HEK293 (cell line): ENCODE data around the gene COL8A1.
A peak's percentile ranks its signal among the peaks of the same experiment; 100 is the strongest.

ENCODE experiments used
- CTCF ChIA-PET: fragments of 350-600 bp; formaldehyde crosslinking; extraction: SDS; loops from one replicate; lab custom pipeline; 2021; ENCODE audit warnings: antibody characterized with exemption; lab: Yijun Ruan, JAX
- POLR2A ChIA-PET: fragments of 300-600 bp; formaldehyde crosslinking; extraction: SDS; loops from one replicate; lab custom pipeline; 2020; ENCODE audit warnings: antibody characterized with exemption, inconsistent platforms; lab: Yijun Ruan, JAX
- H3K27ac ChIP-seq: fragments of 200-500 bp; sonication (Bioruptor generic); 2 replicates; pipeline ENCODE4 v1.5.1; 2014; ENCODE audit warnings: low read depth, low read length, control low read depth, inconsistent platforms; ENCODE audit errors: extremely low read depth
- H3K36me3 ChIP-seq, 2 experiments: fragments of 200-500 bp in 1 of 2; sonication (Bioruptor generic) in 1 of 2; 1 replicate in 1 of 2; 2 replicates in 1 of 2; pipeline ENCODE4 v1.5.1; 2014 to 2017; ENCODE audit warnings: inconsistent platforms in 2 of 2, low read length in 2 of 2; ENCODE audit not compliant: control insufficient read depth in 2 of 2, insufficient read depth in 1 of 2
- H3K4me1 ChIP-seq: fragments of 200-500 bp; sonication (Bioruptor generic); 2 replicates; pipeline ENCODE4 v1.5.1; 2014; ENCODE audit warnings: mild to moderate bottlenecking, low read length, inconsistent platforms; ENCODE audit not compliant: control insufficient read depth, insufficient read depth
- H3K4me3 ChIP-seq: 2 replicates; pipeline ENCODE4 v1.5.1; 2011; ENCODE audit warnings: low read depth, mild to moderate bottlenecking, control low read depth, low read length, moderate library complexity
- H3K9me3 ChIP-seq: fragments of 200-500 bp; sonication (Bioruptor generic); 2 replicates; pipeline ENCODE4 v1.5.1; 2014; ENCODE audit warnings: low read depth, low read length, inconsistent platforms; ENCODE audit not compliant: control insufficient read depth, insufficient read depth
- ATF2 ChIP-seq: fragments of 450-650 bp; formaldehyde crosslinking; IDR thresholded peaks from 2 replicates; pipeline ENCODE4 v1.5.1; 2016; ENCODE audit warnings: missing biosample characterization, missing genetic modification characterization, low read depth
- BCL11B ChIP-seq: fragments of 450-650 bp; formaldehyde crosslinking; IDR thresholded peaks from 2 replicates; pipeline ENCODE4 v1.5.1; 2016; ENCODE audit warnings: low read depth, missing biosample characterization, missing genetic modification characterization
- HOXA7 ChIP-seq: sonication (generic); formaldehyde crosslinking; IDR thresholded peaks from 2 replicates; pipeline ENCODE4 v1.8.1; 2022; ENCODE audit warnings: missing genetic modification reagents, borderline replicate concordance
- IKZF3 ChIP-seq: fragments of 450-650 bp; IDR thresholded peaks from 2 replicates; pipeline ENCODE4 v1.5.0; 2018; ENCODE audit warnings: missing biosample characterization, mild to moderate bottlenecking, missing genetic modification characterization, moderate library complexity
- OSR2 ChIP-seq: fragments of 450-650 bp; formaldehyde crosslinking; IDR thresholded peaks from 2 replicates; pipeline ENCODE4 v1.5.1; 2016; ENCODE audit warnings: missing biosample characterization, missing genetic modification characterization
- REPIN1 ChIP-seq: fragments of 450-650 bp; formaldehyde crosslinking; IDR thresholded peaks from 2 replicates; pipeline ENCODE4 v1.5.1; 2017; ENCODE audit warnings: missing biosample characterization, missing genetic modification characterization, low read depth
- REST ChIP-seq: fragments of 450-650 bp; formaldehyde crosslinking; IDR thresholded peaks from 2 replicates; pipeline ENCODE4 v1.5.1; 2016; ENCODE audit warnings: missing biosample characterization, missing genetic modification characterization
- SALL2 ChIP-seq: fragments of 450-650 bp; formaldehyde crosslinking; IDR thresholded peaks from 2 replicates; pipeline ENCODE4 v1.5.0; 2017; ENCODE audit warnings: missing biosample characterization, mild to moderate bottlenecking, missing genetic modification characterization, borderline replicate concordance
- SCRT1 ChIP-seq: fragments of 450-650 bp; formaldehyde crosslinking; IDR thresholded peaks from 2 replicates; pipeline ENCODE4 v1.5.1; 2016; ENCODE audit warnings: missing biosample characterization, missing genetic modification characterization, borderline replicate concordance
- ZBTB8A ChIP-seq: fragments of 450-650 bp; formaldehyde crosslinking; IDR thresholded peaks from 2 replicates; pipeline ENCODE4 v1.5.1; 2016; ENCODE audit warnings: missing biosample characterization, missing genetic modification characterization
- ZIC2 ChIP-seq: fragments of 450-650 bp; formaldehyde crosslinking; IDR thresholded peaks from 2 replicates; pipeline ENCODE4 v1.5.1; 2016; ENCODE audit warnings: missing biosample characterization, missing genetic modification characterization
- ZNF133 ChIP-seq: fragments of 450-650 bp; formaldehyde crosslinking; IDR thresholded peaks from 2 replicates; pipeline ENCODE4 v1.5.1; 2016; ENCODE audit warnings: missing biosample characterization, missing genetic modification characterization
- ZNF138 ChIP-seq: fragments of 450-650 bp; formaldehyde crosslinking; IDR thresholded peaks from 2 replicates; pipeline ENCODE4 v1.5.1; 2016; ENCODE audit warnings: missing biosample characterization, missing genetic modification characterization, borderline replicate concordance
- ZNF140 ChIP-seq: fragments of 450-650 bp; formaldehyde crosslinking; IDR thresholded peaks from 2 replicates; pipeline ENCODE4 v1.5.1; 2016; ENCODE audit warnings: missing biosample characterization, missing genetic modification characterization
- ZNF175 ChIP-seq: fragments of 450-650 bp; formaldehyde crosslinking; IDR thresholded peaks from 2 replicates; pipeline ENCODE4 v1.5.1; 2016; ENCODE audit warnings: missing biosample characterization, missing genetic modification characterization
- ZNF18 ChIP-seq: fragments of 450-650 bp; formaldehyde crosslinking; IDR thresholded peaks from 2 replicates; pipeline ENCODE4 v1.5.1; 2016; ENCODE audit warnings: missing biosample characterization, missing genetic modification characterization
- ZNF184 ChIP-seq: fragments of 450-650 bp; IDR thresholded peaks from 2 replicates; pipeline ENCODE4 v1.5.1; 2018; ENCODE audit warnings: missing biosample characterization, mild to moderate bottlenecking, missing genetic modification characterization
- ZNF19 ChIP-seq: fragments of 450-650 bp; formaldehyde crosslinking; IDR thresholded peaks from 2 replicates; pipeline ENCODE4; 2016; ENCODE audit warnings: missing biosample characterization, missing genetic modification characterization, low read depth
- ZNF239 ChIP-seq: fragments of 450-650 bp; formaldehyde crosslinking; IDR thresholded peaks from 2 replicates; pipeline ENCODE4 v1.5.1; 2016; ENCODE audit warnings: missing biosample characterization, missing genetic modification characterization
- ZNF248 ChIP-seq: fragments of 450-650 bp; formaldehyde crosslinking; IDR thresholded peaks from 2 replicates; pipeline ENCODE4 v1.5.1; 2017; ENCODE audit warnings: missing biosample characterization, missing genetic modification characterization
- ZNF266 ChIP-seq: fragments of 450-650 bp; formaldehyde crosslinking; IDR thresholded peaks from 2 replicates; pipeline ENCODE4 v1.5.1; 2016; ENCODE audit warnings: missing biosample characterization, missing genetic modification characterization, low read depth
- ZNF335 ChIP-seq: fragments of 450-650 bp; formaldehyde crosslinking; conservative IDR thresholded peaks from 2 replicates; pipeline ENCODE4 v1.5.1; 2016; ENCODE audit warnings: missing biosample characterization, missing genetic modification characterization
- ZNF37A ChIP-seq: fragments of 450-650 bp; IDR thresholded peaks from 2 replicates; pipeline ENCODE4 v1.5.1; 2018; ENCODE audit warnings: missing biosample characterization, missing genetic modification characterization
- ZNF394 ChIP-seq: fragments of 450-650 bp; formaldehyde crosslinking; IDR thresholded peaks from 2 replicates; pipeline ENCODE4 v1.5.1; 2016; ENCODE audit warnings: missing biosample characterization, missing genetic modification characterization, mild to moderate bottlenecking, moderate library complexity, borderline replicate concordance
- ZNF423 ChIP-seq: fragments of 450-650 bp; formaldehyde crosslinking; IDR thresholded peaks from 2 replicates; pipeline ENCODE4 v1.5.1; 2016; ENCODE audit warnings: missing biosample characterization, missing genetic modification characterization
- ZNF624 ChIP-seq: fragments of 450-650 bp; formaldehyde crosslinking; IDR thresholded peaks from 2 replicates; pipeline ENCODE4 v1.5.1; 2017; ENCODE audit warnings: missing biosample characterization, missing genetic modification characterization
- ZNF654 ChIP-seq: fragments of 450-650 bp; formaldehyde crosslinking; IDR thresholded peaks from 2 replicates; pipeline ENCODE4 v1.5.1; 2016; ENCODE audit warnings: low read depth, missing biosample characterization, missing genetic modification characterization
- ZNF664 ChIP-seq: fragments of 450-650 bp; formaldehyde crosslinking; IDR thresholded peaks from 2 replicates; pipeline ENCODE4 v1.5.1; 2016; ENCODE audit warnings: missing biosample characterization, missing genetic modification characterization
- ZNF777 ChIP-seq: fragments of 450-650 bp; formaldehyde crosslinking; IDR thresholded peaks from 2 replicates; pipeline ENCODE4 v1.5.1; 2017; ENCODE audit warnings: missing biosample characterization, missing genetic modification characterization, borderline replicate concordance
- ZNF792 ChIP-seq: fragments of 450-650 bp; formaldehyde crosslinking; IDR thresholded peaks from 2 replicates; pipeline ENCODE4 v1.5.1; 2016; ENCODE audit warnings: missing biosample characterization, missing genetic modification characterization
- TF ChIP-seq, protein P1 (sequence below): fragments of 450-650 bp; formaldehyde crosslinking; IDR thresholded peaks from 2 replicates; pipeline ENCODE4 v1.5.1; 2016; ENCODE audit warnings: missing biosample characterization, missing genetic modification characterization
- TF ChIP-seq, protein P2 (sequence below): fragments of 450-650 bp; formaldehyde crosslinking; IDR thresholded peaks from 2 replicates; pipeline ENCODE4 v1.5.1; 2016; ENCODE audit warnings: missing biosample characterization, missing genetic modification characterization

COL8A1 gene

DNA sequence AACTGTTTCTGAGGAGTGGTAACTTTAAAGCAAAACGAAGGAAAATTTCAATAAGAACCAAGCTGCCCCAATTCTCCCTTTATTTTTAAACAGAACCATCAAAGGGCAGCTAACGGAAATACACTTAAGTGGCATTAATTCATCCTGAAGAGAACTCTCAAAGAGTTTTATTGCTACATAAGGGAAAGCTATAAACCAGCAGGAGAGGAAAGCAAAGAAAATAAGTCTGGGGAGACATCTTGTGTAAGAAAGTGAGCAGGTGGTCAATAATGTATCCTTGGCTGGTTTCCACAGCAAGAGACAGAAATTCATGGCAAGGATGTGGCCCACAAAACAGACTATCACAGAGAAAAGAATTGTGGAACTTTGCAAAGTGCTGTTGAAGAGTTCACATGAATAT lies 139.3 kb downstream of the COL8A1 start (continued):
- TF ChIP-seq HOXA7 (CRISPR knock-in tag) (no peak), ZNF19 (tag by site-specific recombination) (no peak), ATF2 (tag by site-specific recombination) (no peak), ZNF654 (tag by site-specific recombination) (0 out of 2 replicates have a peak, but pooled peaks have one; percentile 4), IKZF3 (tag by site-specific recombination) (peak; percentile 58; the same call in 1 of the 2 replicates), ZNF335 (tag by site-specific recombination) (peak; percentile 13; the same call in 1 of the 2 replicates), OSR2 (tag by site-specific recombination) (peak; percentile 15; the same call in 1 of the 2 replicates), ZNF239 (tag by site-specific recombination) (no peak), ZNF792 (no peak), ZNF184 (tag by site-specific recombination) (no peak), ZNF394 (tag by site-specific recombination) (no peak), ZNF37A (tag by site-specific recombination) (no peak), SALL2 (no peak), SCRT1 (peak; percentile 91), ZNF423 (tag by site-specific recombination) (no peak), ZNF18 (tag by site-specific recombination) (no peak), REST (no peak), ZIC2 (tag by site-specific recombination) (peak; percentile 53), ZNF266 (no peak)

DNA sequence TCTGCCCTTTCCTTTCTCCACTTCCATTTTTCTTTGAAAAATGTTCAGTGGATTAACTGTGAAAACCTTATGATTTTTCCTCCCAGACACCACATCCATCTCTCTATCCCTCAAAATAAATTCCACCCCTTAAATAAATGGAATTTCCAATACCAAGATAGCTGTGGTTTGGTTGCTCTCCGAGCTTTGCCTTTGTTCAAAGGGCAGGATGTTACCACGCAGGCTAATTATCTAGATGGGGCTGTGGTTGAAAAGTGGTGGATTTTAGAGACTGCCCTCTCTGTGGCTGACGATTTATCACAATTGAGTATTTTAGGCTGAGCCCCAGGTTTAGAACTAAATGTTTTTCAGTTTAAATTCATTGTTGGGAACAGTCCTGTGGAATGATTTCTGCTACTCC lies 142.4 kb downstream of the COL8A1 start:
- Histone ChIP-seq H3K4me1 (peaks cover 4% of the 10 kb centered on the region), H3K36me3 (no peaks in the 10 kb centered on the region), H3K27ac (no peak overlapping the region), H3K4me3 (no peak overlapping the region), H3K9me3 (no peaks in the 10 kb centered on the region)
- POLR2A ChIA-PET = no interaction called here
- CTCF ChIA-PET = no interaction called here
- TF ChIP-seq ZNF175 (tag by site-specific recombination) = no peak
- TF ChIP-seq ZNF624 (tag by site-specific recombination) = no peak
- TF ChIP-seq REPIN1 (tag by site-specific recombination) = no peak
- no peak for TF ChIP-seq ZNF140 (tag by site-specific recombination)
- TF ChIP-seq ZNF138 (tag by site-specific recombination) = no peak
- TF ChIP-seq ZNF248 (tag by site-specific recombination) = no peak
- no peak for TF ChIP-seq ZBTB8A (tag by site-specific recombination)
- TF ChIP-seq, protein P1, sequence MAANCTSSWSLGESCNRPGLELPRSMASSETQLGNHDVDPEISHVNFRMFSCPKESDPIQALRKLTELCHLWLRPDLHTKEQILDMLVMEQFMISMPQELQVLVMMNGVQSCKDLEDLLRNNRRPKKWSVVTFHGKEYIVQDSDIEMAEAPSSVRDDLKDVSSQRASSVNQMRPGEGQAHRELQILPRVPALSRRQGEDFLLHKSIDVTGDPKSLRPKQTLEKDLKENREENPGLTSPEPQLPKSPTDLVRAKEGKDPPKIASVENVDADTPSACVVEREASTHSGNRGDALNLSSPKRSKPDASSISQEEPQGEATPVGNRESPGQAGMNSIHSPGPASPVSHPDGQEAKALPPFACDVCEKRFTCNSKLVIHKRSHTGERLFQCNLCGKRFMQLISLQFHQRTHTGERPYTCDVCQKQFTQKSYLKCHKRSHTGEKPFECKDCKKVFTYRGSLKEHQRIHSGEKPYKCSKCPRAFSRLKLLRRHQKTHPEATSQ (tag by site-specific recombination) = no peak
- TF ChIP-seq ZNF133 (tag by site-specific recombination) = no peak
- no peak for TF ChIP-seq ZNF777 (tag by site-specific recombination)
- no peak for TF ChIP-seq BCL11B
- TF ChIP-seq, protein P2, sequence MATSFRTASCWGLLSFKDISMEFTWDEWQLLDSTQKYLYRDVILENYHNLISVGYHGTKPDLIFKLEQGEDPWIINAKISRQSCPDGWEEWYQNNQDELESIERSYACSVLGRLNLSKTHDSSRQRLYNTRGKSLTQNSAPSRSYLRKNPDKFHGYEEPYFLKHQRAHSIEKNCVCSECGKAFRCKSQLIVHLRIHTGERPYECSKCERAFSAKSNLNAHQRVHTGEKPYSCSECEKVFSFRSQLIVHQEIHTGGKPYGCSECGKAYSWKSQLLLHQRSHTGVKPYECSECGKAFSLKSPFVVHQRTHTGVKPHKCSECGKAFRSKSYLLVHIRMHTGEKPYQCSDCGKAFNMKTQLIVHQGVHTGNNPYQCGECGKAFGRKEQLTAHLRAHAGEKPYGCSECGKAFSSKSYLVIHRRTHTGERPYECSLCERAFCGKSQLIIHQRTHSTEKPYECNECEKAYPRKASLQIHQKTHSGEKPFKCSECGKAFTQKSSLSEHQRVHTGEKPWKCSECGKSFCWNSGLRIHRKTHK (tag by site-specific recombination) = no peak
- TF ChIP-seq ZNF664 = no peak
